ENCODE measurements around the gene MAK.

DNA sequence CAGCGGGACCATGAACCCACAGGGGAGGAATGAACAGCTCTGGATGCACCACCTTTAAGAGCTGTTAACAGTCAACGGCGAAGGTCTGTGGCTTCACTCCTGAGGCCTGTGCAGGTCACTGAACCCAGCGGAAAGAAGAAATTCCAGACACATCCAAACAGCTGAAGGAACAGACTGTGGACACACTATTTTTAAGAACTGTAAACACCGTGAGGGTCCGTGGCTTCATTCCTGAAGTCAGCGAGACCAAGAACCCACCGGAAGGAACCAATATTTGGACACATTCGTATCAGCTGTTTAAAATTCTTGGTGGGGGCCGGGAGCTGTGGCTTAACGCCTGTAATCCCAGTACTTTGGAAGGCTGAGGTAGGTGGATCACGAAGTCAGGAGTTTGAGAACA is 96.1 kb downstream of the MAK start:
- TF ChIP-seq, protein P1, sequence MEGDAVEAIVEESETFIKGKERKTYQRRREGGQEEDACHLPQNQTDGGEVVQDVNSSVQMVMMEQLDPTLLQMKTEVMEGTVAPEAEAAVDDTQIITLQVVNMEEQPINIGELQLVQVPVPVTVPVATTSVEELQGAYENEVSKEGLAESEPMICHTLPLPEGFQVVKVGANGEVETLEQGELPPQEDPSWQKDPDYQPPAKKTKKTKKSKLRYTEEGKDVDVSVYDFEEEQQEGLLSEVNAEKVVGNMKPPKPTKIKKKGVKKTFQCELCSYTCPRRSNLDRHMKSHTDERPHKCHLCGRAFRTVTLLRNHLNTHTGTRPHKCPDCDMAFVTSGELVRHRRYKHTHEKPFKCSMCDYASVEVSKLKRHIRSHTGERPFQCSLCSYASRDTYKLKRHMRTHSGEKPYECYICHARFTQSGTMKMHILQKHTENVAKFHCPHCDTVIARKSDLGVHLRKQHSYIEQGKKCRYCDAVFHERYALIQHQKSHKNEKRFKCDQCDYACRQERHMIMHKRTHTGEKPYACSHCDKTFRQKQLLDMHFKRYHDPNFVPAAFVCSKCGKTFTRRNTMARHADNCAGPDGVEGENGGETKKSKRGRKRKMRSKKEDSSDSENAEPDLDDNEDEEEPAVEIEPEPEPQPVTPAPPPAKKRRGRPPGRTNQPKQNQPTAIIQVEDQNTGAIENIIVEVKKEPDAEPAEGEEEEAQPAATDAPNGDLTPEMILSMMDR (conservative IDR thresholded peaks at IDR 0.05; ENCODE audit: low read depth, low read length): no peak
- no peak for TF ChIP-seq EZH2 (IDR thresholded peaks at IDR 0.05; ENCODE audit: borderline replicate concordance, low read depth, low read length, poor library complexity, severe bottlenecking)

Measured in A673 (cell line).